GM18909 (cell line): Measurements from ENCODE around the gene UBXN6.

Source experiments
- ATAC-seq: cut with Tn5 transposase; IDR thresholded peaks from one replicate; pipeline ENCODE4 v1.9.1; 2021; ENCODE audit warnings: mild to moderate bottlenecking; ENCODE audit not compliant: unreplicated experiment, poor library complexity

Gene UBXN6, protein sequence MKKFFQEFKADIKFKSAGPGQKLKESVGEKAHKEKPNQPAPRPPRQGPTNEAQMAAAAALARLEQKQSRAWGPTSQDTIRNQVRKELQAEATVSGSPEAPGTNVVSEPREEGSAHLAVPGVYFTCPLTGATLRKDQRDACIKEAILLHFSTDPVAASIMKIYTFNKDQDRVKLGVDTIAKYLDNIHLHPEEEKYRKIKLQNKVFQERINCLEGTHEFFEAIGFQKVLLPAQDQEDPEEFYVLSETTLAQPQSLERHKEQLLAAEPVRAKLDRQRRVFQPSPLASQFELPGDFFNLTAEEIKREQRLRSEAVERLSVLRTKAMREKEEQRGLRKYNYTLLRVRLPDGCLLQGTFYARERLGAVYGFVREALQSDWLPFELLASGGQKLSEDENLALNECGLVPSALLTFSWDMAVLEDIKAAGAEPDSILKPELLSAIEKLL

GRCh38 chr19:4457654-4458395, at the start of gene UBXN6:
Gene UBXN6, minus strand, starts transcription at chr19:4457794. Its CDS starts 97 bp downstream, at chr19:4457697.
- peak; percentile 89 for ATAC-seq

DNA sequence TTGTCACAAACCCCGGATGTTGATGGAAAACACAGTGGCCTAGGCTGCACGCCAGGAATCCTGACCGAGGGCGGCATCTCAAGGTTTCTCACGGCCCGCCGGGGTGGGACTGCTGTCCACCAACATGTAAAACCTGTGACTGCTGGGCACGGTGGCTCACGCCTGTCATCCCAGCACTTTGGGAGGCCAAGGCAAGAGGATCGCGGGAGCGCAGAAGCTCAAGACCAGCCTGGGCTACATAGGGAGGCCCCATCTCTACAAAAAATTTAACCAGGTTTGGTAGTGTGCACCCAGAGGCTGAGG, 49.5 kb upstream of the UBXN6 start:
- ATAC-seq = no peak

GRCh38 chr19:4506449-4507149, 49.0 kb upstream of the UBXN6 start:
- no peak for ATAC-seq

DNA sequence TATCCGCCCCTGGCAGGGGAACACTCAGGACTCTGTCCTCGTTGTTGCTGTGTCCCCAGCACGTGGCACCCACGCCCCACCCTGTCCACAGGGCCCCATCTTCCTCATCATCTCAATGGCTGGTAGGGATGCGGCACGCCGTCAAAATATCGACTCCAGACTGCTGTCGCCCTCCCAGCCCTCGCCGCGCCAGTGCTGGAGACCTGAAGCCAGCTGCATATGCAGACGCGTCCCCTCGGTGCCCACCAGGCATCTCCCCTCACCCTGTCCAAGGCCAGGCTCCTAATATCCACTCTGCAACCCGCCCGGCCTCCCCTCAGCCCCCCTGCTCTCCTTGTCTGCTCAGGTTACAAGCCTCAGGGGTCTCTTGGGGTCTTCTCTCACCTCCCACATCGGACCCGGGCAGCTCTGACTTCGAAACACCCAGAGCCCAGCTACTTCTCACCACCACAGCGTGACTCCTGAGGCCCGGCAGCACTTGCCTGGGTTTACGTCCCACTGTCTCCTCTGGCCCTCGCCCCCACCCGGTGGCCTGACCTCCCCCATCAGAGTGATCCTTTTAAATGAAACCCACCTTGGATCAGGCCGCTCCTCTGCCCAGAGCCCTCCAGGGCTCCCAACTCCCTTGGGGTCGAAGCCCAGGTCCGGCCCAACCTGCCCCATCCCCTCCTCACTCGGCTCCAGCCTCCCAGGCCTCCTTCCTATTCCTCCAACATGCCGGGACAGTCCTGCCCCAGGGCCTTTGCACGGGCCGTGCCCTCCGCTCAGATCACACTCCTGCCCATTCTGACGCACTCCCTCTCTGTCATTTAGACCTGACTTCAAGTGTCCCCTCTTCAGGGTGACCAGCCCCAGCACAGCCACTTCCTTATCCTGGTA, 48.2 kb upstream of the UBXN6 start:
- ATAC-seq = no peak

DNA sequence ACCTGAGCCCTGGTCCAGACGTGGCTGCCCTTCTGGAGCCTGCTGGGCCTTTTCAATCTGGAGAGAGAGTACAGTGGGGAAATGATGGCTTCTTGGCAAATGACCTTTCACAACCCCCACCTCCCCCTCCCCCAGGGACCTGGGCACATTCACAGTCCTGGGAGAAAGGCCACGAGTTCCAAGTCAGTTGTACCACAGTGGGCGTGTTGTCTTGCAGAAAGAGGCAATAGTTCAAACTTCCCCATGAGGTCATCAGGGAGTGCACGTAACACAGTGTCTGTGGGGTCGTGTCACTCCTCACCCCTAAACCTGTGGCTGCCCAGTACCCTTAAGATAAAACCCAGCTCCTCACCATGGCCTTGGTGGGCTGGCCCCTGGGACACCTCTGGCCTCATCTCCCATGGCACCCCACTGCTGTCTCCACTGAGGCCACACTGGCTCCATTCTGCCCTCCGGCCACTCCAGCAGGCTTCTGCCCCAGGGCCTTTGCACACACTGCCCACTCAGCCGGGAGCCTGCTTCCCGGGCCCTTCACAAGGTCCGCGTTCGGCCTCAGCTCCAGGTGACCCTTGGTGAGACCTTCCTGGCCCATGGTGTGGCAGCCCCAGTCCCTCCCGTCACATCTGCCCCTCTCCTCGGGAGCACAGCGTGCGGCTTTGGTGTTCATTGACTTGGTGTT, 47.4 kb upstream of the UBXN6 start:
- no peak for ATAC-seq

GRCh38 chr19:4504297-4504701, 46.7 kb upstream of the UBXN6 start:
- ATAC-seq = no peak

DNA sequence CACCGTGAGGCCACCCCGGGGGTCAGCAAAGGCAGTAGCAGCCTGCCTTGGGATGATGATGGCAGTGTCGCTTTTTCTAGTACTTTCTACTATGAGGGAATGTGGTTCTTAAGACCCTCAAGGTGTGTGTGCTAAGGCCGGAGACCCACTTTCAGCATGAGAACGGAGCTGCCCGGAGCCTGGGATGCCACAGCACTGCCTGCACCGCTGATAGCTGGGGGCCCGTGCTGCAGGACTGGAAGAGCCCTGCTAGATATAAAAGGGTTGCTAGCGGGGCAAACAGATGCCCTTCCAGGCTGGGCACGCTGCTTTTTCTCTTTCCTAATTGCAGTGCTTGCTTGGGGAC, 46.2 kb upstream of the UBXN6 start:
- ATAC-seq = no peak

GRCh38 chr19:4503132-4503824, 45.7 kb upstream of the UBXN6 start:
- no peak for ATAC-seq

DNA sequence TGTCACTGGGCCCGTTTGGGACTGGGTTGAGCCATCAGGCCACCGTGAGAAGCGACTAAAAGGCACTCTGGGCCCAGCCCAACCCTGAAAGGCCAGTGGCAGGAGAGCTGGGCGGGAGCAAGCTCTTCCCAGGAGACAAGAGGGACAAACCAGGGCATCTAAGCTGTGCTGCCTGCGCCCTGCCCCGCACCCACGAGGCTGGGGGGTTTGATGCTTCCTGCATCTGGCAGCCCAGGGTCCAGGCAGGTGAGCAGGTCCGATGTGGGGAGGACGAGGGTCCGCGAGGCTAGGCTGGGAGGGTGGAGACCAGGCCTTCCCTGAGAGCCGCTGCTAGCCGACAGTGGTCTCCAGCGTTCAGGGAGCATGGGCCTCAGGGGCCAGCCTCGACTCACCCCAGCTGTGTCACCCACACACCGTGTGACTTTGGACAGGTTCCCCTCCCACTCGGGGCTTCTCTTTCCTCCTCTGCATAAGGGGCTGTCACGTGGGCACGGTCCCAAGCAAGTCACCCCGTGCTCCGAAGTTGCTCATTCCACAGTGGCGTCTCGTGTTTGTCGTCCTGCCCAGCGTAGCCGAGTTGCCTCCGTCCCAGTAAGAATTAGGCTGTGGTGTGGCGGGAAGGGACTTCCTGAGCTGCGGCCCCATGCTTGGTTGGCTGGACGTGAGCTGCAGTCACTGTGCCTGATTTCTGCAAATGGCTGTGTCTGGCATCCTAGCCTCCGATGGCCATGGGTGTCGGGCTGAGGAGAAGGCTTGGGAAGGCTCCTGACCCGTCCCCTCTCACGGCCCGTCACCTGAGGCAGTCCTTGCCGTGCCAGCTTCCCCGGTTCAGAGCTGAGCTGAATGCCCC, 44.9 kb upstream of the UBXN6 start:
- ATAC-seq = no peak

DNA sequence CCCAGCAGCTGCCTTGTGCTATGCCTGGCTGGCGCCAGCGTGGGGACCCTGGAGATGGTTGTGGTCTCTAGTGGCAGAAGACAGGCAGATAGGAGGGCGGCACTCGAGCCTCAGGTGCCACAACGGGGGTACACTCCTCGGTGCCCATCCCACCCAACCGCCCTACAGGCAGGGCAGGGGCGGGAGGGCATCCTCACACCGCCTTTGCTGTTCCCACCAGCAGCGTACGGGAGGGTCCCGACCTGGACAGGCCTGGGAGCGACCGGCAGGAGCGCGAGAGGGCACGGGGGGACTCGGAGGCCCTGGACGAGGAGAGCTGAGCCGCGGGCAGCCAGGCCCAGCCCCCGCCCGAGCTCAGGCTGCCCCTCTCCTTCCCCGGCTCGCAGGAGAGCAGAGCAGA, 44.1 kb upstream of the UBXN6 start:
- no peak for ATAC-seq

DNA sequence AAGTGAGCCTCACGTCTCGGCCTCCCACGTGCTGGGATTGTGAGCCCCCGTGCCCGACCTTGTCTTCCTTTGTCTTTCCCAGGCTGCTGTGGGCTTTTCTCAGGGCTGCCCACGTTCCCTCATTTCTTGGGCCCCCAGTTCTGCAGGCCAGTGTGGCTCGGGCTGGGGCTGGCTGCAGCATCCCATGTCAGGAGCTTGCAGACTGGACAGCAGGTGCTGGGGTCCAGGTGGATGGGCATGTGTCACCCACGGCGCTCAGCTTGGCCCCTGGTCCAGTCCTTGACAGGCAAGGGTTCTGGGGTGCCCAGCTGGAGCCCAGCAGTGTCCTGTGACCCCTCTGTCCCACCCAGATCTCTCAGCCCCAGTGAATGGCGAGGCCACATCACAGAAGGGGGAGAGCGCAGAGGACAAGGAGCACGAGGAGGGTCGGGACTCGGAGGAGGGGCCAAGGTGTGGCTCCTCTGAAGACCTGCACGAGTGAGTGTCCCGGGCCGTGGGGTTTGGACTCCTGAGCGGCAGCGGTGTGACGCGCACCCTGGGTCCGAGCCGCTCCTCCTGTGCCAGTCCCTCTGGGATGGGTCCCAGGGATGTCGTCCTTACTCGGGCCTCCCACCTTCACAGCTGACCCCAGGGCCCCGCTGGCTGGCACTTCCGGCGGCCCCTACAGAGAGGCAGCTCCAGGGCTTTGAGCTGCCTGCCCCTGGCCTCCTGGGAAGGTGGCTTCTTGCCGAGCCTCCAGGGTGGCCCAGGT, 43.4 kb upstream of the UBXN6 start:
- ATAC-seq = no peak

DNA sequence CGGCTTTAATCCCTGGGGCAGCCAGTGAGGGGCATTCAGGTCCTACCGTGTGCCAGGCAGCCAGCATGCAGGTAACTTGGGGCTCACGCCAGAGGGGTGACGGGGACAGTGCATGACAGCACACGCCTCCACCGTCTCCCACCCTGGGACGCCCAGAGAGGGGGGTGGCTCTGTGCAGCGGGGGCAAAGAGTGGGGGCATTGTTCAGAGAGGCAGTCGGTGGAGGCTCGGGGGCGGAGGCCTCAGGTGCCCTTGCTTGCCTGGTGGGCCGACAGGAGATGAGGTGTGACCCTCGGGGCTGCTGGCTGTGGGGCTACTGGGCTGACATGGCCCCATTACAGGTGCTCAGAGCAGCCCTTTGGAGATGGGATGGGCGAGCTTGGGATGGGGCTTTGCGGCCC, 42.3 kb upstream of the UBXN6 start:
- ATAC-seq = no peak

- no peak for ATAC-seq
Observed at GRCh38 chr19:4499318-4499717, 41.7 kb upstream of the UBXN6 start.

DNA sequence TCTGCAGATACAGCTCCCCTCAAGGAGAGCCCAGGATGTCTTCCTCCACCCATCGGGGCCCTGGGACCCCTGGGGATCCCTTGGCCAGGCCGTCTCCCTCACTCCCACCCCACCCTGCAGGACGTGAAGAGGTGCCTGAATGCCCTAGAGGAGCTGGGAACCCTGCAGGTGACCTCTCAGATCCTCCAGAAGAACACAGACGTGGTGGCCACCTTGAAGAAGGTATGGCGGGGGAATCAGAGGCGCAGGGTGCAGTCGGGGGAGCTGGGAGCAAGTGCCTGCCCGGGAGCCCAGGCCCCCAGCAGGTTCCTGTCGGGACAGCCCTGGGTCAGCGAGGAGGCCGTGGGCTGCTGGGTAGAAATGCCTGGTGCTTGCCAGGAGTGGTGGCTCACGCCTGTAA, 41.1 kb upstream of the UBXN6 start:
- ATAC-seq = no peak

- ATAC-seq = no peak
Observed at GRCh38 chr19:4497770-4498389, 40.3 kb upstream of the UBXN6 start.

- ATAC-seq = no peak
Observed at GRCh38 chr19:4496304-4496703, 38.7 kb upstream of the UBXN6 start.

DNA sequence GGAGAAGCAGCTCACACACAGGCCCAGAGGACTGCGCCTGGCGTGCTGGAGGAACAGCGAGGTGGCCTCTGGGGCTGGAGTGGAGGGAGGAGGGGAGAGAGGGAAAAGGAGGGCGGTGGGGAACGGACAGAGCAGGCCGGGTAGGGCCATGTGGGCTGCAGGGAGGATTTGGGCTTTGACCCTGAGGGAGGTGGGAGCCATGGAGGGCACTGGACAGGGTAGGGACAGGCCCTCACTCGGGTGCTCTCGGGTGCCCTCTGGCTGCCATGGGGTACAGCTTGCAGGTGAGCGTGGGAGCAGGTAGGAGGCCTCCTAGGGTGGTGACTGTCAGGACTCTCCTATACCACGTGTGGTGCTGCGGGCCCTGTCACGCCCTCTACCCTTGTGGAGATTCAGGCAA, 37.9 kb upstream of the UBXN6 start:
- ATAC-seq = no peak
